T-helper 17 cell (primary cell): ENCODE results near the gene TBC1D3H. TPM values are rescaled to one million over a fixed set of nuclear protein-coding genes. Genes with fewer than 3 reads are reported as not detected.
"Not testable (repeated sequence)": the region's sequence is repeated elsewhere in the genome, so short reads cannot be mapped to it uniquely, and the experiment has no call there.

Experiments used
- ATAC-seq: fragments of 150-1000 bp; cut with Tn5 transposase; 2 replicates; pipeline ENCODE4 v1.10.0; 2021; ENCODE audit warnings: mild to moderate bottlenecking, moderate library complexity
- DNase-seq, 3 donors: peaks; one replicate each; pipeline versions ENCODE4 v3.0.0 to v3.0.0-alpha.2; 2020 to 2021
- H3K9me3 ChIP-seq: one replicate; pipeline ENCODE4 v1.7.0; 2013; ENCODE audit warnings: low read length, mild to moderate bottlenecking; ENCODE audit not compliant: control insufficient read depth, poor library complexity, severe bottlenecking
- H3K27ac Mint-ChIP-seq: one replicate; pipeline ENCODE4 v1.8.0; 2022; ENCODE audit warnings: mild to moderate bottlenecking, moderate library complexity, mixed read lengths
- H3K27me3 Mint-ChIP-seq: one replicate; pipeline ENCODE4 v1.8.0; 2022; ENCODE audit warnings: mixed read lengths
- H3K36me3 Mint-ChIP-seq: one replicate; pipeline ENCODE4 v1.8.0; 2022; ENCODE audit warnings: low read depth, mixed read lengths
- H3K4me1 Mint-ChIP-seq: one replicate; pipeline ENCODE4 v1.8.0; 2022; ENCODE audit warnings: mild to moderate bottlenecking, mixed read lengths
- H3K4me3 Mint-ChIP-seq: one replicate; pipeline ENCODE4 v1.8.0; 2022; ENCODE audit warnings: mild to moderate bottlenecking, moderate library complexity, mixed read lengths
- total RNA-seq, 4 donors: library from RNA in 2 of 4; stranded (reverse) in 2 of 4; gene quantifications; one replicate each; pipeline ENCODE4 v1.2.3 and lab custom pipeline; 2022 to 2026

Gene TBC1D3H
- total RNA-seq = not detected
- total RNA-seq (lab: John Stamatoyannopoulos, UW) = 0 reads per million in 2 donors

DNA sequence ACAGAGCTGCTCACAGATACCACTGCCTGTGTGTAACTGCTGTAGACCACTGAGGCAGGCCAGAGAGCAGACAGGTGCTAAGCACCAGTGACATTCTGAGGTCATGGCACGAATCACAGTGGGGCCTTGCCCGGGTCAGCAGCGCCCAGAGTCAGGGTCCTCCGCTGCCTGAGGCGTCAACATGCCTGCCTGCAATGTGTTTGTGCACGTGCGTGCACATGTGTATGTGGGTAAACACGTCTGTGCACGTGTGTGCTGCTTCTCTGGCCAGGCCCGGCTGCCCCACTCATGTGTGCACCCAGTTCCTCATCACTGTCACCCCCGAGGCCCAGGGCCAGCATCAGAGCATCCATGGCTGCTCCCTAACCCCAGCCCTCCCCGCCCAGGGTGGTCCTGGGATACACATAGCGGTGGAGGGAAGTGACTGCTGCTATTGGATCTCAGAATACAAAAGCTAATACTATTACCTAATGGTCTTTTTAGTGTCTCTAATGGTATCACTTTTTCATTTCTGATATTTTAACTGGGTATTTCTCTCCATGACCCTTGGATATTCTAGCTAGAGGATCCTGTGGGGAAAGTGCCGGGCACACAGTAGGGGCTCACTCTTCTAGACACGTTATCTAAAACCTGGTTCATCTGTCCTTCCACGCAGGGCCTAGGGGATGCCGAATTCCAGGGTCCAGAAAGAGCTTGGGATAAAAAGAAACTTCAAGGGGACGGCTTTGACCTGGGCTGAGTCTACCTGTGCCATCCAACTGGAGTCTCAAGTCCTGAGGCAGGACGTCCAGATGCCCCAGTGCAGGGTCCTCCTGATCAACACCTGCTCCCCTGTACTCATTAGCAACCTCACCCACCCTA lies at the start of gene TBC1D3H:
TBC1D3H (minus strand) TSS at position 51 of the 861 bp plus-strand sequence. CDS start 1,540 bp downstream, outside the sequence.
- H3K36me3 Mint-ChIP-seq, H3K27me3 Mint-ChIP-seq, H3K9me3 ChIP-seq, H3K4me3 Mint-ChIP-seq, ATAC-seq, H3K4me1 Mint-ChIP-seq, DNase-seq, H3K27ac Mint-ChIP-seq: not testable (repeated sequence)

DNA sequence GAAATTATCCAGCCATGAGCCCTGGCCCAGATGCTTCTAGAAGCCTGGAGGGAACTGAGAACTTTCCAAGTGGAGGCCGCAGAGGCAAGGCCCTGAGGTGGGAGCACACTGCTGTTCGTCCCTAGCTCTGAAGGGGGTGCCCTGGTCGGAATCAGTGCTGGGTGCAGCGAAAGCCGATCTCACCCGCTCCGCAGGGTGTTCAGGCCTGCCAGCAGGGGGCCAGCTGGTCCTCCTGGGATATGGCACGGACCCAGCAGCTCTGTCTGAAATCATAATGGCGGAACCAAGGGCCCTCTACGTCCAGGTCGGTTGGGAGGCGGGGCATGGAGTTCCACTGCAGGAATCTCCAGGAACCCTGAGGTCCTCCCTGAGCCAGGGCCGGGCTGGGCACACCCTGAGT lies 40.7 kb upstream of the TBC1D3H start:
- H3K4me3 Mint-ChIP-seq, ATAC-seq, DNase-seq, H3K36me3 Mint-ChIP-seq, H3K4me1 Mint-ChIP-seq, H3K9me3 ChIP-seq, H3K27ac Mint-ChIP-seq, H3K27me3 Mint-ChIP-seq: not testable (repeated sequence)

DNA sequence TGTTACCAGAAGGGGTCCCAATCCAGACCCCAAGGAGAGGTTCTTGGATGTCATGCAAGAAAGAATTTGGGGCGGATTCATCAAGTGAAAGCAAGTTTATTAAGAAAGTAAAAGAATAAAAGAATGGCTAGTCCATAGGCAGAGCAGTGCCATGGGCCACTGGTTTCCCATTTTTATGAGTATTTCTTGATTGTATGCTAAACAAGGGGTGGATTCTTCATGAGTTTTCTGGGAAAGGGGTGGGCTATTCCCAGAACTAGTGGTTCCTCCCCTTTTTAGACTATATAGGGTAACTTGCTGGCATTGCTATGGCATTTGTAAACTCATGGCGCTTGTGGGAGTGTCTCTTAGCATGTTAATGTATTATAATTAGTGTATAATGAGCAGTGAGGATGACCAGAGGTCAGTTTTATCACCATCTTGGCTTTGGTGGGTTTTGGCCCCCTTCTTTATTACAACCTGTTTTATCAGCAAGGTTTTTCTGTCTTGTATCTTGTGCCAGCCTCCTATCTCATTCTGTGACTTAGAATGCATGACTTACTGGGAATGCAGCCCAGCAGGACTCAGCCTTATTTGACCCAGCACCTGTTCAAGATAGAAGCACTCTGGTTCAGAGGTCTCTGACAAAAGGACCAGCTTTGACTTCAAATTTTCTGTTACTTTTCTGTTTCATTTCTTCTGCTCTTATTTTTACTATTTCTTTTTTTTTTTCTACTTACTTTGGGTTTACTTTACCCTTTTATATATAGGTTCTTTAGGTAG lies 27.1 kb upstream of the TBC1D3H start:
- not testable (repeated sequence) for H3K4me1 Mint-ChIP-seq, H3K27ac Mint-ChIP-seq, ATAC-seq, H3K27me3 Mint-ChIP-seq, H3K4me3 Mint-ChIP-seq, H3K9me3 ChIP-seq, DNase-seq, H3K36me3 Mint-ChIP-seq

DNA sequence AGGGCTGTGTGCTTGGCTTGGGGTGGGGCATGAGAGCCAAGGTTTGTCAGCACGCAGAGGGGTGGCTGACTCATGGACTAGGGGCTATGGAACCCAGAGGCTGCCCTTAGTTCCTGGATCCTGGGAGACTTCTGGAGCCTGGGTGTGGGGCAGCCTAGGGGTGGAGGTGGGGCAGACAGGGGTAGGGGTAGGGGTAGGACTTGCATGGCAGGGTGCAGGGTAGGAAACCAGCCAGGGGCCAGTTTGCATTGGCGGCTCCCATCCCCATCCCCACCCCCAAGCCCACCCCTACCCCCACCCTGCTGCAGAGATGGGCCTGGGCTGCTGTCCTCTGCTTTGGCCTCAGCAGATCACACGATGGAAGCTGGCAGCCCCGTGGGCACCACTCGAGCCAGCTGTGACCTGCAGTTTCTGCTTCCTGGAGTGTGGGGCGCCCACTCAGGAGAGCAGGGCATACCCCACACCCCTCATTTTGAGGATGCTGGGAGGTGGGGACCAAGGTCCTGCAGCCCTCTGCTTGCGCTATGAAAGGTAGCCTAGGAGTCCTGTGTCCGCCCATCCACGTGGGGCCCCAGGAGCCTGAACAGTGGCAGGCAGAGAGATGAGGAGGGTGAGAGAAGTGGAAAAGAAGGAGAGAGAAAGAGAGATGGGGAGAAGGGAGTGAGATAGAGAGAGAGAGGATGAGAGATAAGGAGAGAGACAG lies 2.9 kb upstream of the TBC1D3H start:
- not testable (repeated sequence) for H3K27me3 Mint-ChIP-seq, H3K27ac Mint-ChIP-seq, H3K9me3 ChIP-seq, DNase-seq, H3K4me1 Mint-ChIP-seq, ATAC-seq, H3K36me3 Mint-ChIP-seq, H3K4me3 Mint-ChIP-seq

DNA sequence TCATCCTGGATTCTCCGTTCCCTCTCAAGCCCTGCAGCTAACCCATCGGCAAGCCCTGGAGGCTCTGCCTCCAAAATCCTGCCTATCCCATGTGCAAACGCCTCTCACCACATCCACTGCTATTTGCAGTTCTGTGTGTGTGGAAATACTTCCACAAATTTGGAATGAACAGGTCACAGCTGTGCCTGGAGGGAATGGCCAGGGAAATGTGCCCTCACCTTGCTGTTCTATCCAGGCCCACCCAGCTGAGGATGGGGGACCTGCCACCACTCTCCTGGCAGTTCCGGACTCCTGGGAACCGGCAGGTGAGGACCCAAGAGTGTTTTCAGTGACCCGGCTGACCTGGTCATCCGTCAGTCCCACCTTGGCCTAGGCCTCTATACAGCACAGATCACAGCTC lies 12.3 kb downstream of the TBC1D3H start:
- not testable (repeated sequence) for H3K4me3 Mint-ChIP-seq, H3K27me3 Mint-ChIP-seq, DNase-seq, H3K36me3 Mint-ChIP-seq, H3K4me1 Mint-ChIP-seq, ATAC-seq, H3K9me3 ChIP-seq, H3K27ac Mint-ChIP-seq

DNA sequence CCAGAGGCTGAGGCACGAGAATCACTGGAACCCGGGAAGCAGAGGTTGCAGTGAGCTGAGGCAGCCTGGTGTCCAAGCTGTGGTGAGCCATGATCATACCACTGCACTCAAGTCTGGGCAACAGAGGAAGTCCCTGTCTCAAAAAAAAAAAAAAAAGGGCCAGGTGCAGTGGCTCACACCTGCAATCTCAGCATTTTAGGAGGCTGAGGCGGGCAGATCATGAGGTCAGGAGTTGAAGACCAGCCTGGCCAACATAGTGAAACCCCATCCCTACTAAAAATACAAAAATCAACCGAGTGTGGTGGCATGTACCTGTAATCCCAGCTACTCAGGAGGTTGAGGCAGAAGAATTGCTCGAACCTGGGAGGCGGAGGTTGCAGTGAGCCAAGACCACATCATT lies 25.7 kb downstream of the TBC1D3H start:
- not testable (repeated sequence) for H3K4me3 Mint-ChIP-seq, H3K27me3 Mint-ChIP-seq, H3K9me3 ChIP-seq, H3K27ac Mint-ChIP-seq, H3K4me1 Mint-ChIP-seq, H3K36me3 Mint-ChIP-seq, ATAC-seq, DNase-seq

Other genes starting within 250 kb of the TBC1D3H start
- 1 to 10 TPM; 3.5 to 3.6 TPM for gene TBC1D3B, start 211.8 kb downstream of the TBC1D3H start, total RNA-seq
- 1 to 10 TPM; 4.7 to 5.3 TPM for gene CCL3L1, start 191.7 kb downstream of the TBC1D3H start, total RNA-seq
- 1 to 10 TPM in 1 of 2 donors, under 1 TPM in 1; 0.62 to 1.6 TPM for gene CCL4L2, start 177.4 kb downstream of the TBC1D3H start, total RNA-seq
- gene TBC1D3I, start 123.9 kb downstream of the TBC1D3H start, total RNA-seq = under 1 TPM; 0.57 to 0.67 TPM
- gene TBC1D3G, start 64.6 kb downstream of the TBC1D3H start, total RNA-seq = under 1 TPM in 1 of 2 donors, not detected in 1; 0.75 TPM
- gene ZNHIT3, start 98.2 kb upstream of the TBC1D3H start, total RNA-seq = 10 to 100 TPM; 43.0 to 44.7 TPM
- gene MYO19, start 146.4 kb upstream of the TBC1D3H start, total RNA-seq = 10 to 100 TPM; 75.9 to 77.1 TPM
- 1 to 10 TPM; 3.7 to 7.5 TPM for gene PIGW, start 146.6 kb upstream of the TBC1D3H start, total RNA-seq
- gene GGNBP2, start 156.5 kb upstream of the TBC1D3H start, total RNA-seq = 100 to 1,000 TPM; 162 to 174 TPM
- 1 to 10 TPM; 2.7 to 3.8 TPM for gene DHRS11, start 203.4 kb upstream of the TBC1D3H start, total RNA-seq
- 1 to 10 TPM; 2.6 to 3.4 TPM for gene MRM1, start 213.1 kb upstream of the TBC1D3H start, total RNA-seq